GM23338 (cell line): ENCODE measurements around the gene PPFIA1. TPM values are rescaled to one million over a fixed set of nuclear protein-coding genes. Genes with fewer than 3 reads are reported as not detected.
A peak's percentile ranks its signal among the peaks of the same experiment; 100 is the strongest.

Experiments used
- ATAC-seq: fragments of 200-7000 bp; cut with Tn5 transposase; 3 replicates; pipeline ENCODE4 v1.9.1; 2020
- DNase-seq: peaks from one replicate; pipeline ENCODE4 v3.0.0-alpha.2; 2015; ENCODE audit warnings: low spot score
- H2AFZ ChIP-seq: fragments of 200-600 bp; sonication (generic); 2 replicates; pipeline ENCODE4 v1.8.0; 2016; ENCODE audit warnings: antibody characterized with exemption, mild to moderate bottlenecking, moderate library complexity
- H3F3A ChIP-seq: fragments of 200-600 bp; sonication (generic); replicated peaks from 2 replicates; pipeline ENCODE4 v1.8.0; 2017; ENCODE audit warnings: antibody characterized with exemption, mixed run types, low read depth
- H3K27ac ChIP-seq: fragments of 200-600 bp; sonication (generic); 2 replicates; pipeline ENCODE4 v1.6.1; 2016; ENCODE audit warnings: low read depth
- H3K27me3 ChIP-seq: fragments of 200-600 bp; sonication (generic); 2 replicates; pipeline ENCODE4 v1.8.0; 2016; ENCODE audit warnings: mild to moderate bottlenecking, mixed run types, moderate library complexity; ENCODE audit not compliant: insufficient read depth
- H3K36me3 ChIP-seq: fragments of 200-600 bp; sonication (generic); 2 replicates; pipeline ENCODE4 v1.8.0; 2016; ENCODE audit warnings: mild to moderate bottlenecking; ENCODE audit not compliant: insufficient read depth
- H3K4me1 ChIP-seq: fragments of 200-600 bp; sonication (generic); 2 replicates; pipeline ENCODE4 v1.8.0; 2016; ENCODE audit warnings: mild to moderate bottlenecking, moderate library complexity; ENCODE audit not compliant: insufficient read depth
- H3K4me2 ChIP-seq: fragments of 200-600 bp; sonication (generic); 2 replicates; pipeline ENCODE4 v1.7.1; 2017; ENCODE audit warnings: mixed run types
- H3K4me3 ChIP-seq: fragments of 200-600 bp; sonication (generic); 2 replicates; pipeline ENCODE4 v1.6.1; 2016; ENCODE audit warnings: mixed run types
- H3K79me2 ChIP-seq: fragments of 200-600 bp; sonication (generic); replicated peaks from 2 replicates; pipeline ENCODE4 v1.8.0; 2017; ENCODE audit warnings: mild to moderate bottlenecking; ENCODE audit not compliant: insufficient read depth
- H3K9me2 ChIP-seq: fragments of 200-600 bp; sonication (generic); 2 replicates; pipeline ENCODE4 v1.8.0; 2017; ENCODE audit not compliant: insufficient read depth
- H4K20me1 ChIP-seq: fragments of 200-600 bp; sonication (generic); replicated peaks from 2 replicates; pipeline ENCODE4 v1.8.0; 2017; ENCODE audit warnings: mild to moderate bottlenecking; ENCODE audit not compliant: insufficient read depth
- H3K27ac Mint-ChIP-seq: 2 replicates; pipeline ENCODE4 v1.8.0; 2020; ENCODE audit warnings: inconsistent platforms, mild to moderate bottlenecking, moderate library complexity, mixed read lengths
- H3K27me3 Mint-ChIP-seq: 3 replicates; pipeline ENCODE4 v1.8.0; 2022; ENCODE audit warnings: low read depth, mild to moderate bottlenecking, moderate library complexity, mixed read lengths, inconsistent platforms; ENCODE audit not compliant: insufficient read depth, poor library complexity
- H3K36me3 Mint-ChIP-seq: 3 replicates; pipeline ENCODE4 v1.8.0; 2021; ENCODE audit warnings: low read depth, mild to moderate bottlenecking, inconsistent platforms, moderate library complexity, mixed read lengths
- H3K4me1 Mint-ChIP-seq: 3 replicates; pipeline ENCODE4 v1.8.0; 2020; ENCODE audit warnings: mild to moderate bottlenecking, inconsistent platforms, mixed read lengths
- H3K4me3 Mint-ChIP-seq: 3 replicates; pipeline ENCODE4 v1.8.0; 2021; ENCODE audit warnings: moderate library complexity, mild to moderate bottlenecking, inconsistent platforms, mixed read lengths
- H3K9me3 Mint-ChIP-seq: 3 replicates; pipeline ENCODE4 v1.8.0; 2020; ENCODE audit warnings: moderate library complexity, mild to moderate bottlenecking, inconsistent platforms, mixed read lengths
- CREB1 ChIP-seq: fragments of 250-450 bp; sonication (Bioruptor Pico); IDR thresholded peaks from 2 replicates; pipeline ENCODE4 v1.5.0; 2020; ENCODE audit warnings: low read depth, mild to moderate bottlenecking, moderate library complexity
- ETS1 ChIP-seq: IDR thresholded peaks from 2 replicates; pipeline ENCODE4 v1.6.1; 2016; ENCODE audit warnings: antibody characterized with exemption
- EZH2 ChIP-seq: fragments of 200-600 bp; sonication (generic); IDR thresholded peaks from one replicate; pipeline ENCODE4 v1.8.0; 2017; ENCODE audit warnings: antibody characterized with exemption, mild to moderate bottlenecking, low read depth; ENCODE audit not compliant: unreplicated experiment
- EZH2phosphoT487 ChIP-seq: fragments of 200-600 bp; sonication (generic); IDR thresholded peaks from one replicate; pipeline ENCODE4 v1.8.1; 2018; ENCODE audit warnings: antibody characterized with exemption; ENCODE audit not compliant: unreplicated experiment
- POLR2AphosphoS5 ChIP-seq: IDR thresholded peaks from 2 replicates; pipeline ENCODE4 v1.6.1; 2016; ENCODE audit warnings: antibody characterized with exemption, low read depth
- REST ChIP-seq: IDR thresholded peaks from one replicate; pipeline ENCODE4 v1.6.1; 2018; ENCODE audit warnings: antibody characterized with exemption; ENCODE audit not compliant: unreplicated experiment
- ZNF114 ChIP-seq: fragments of 250-450 bp; sonication (Bioruptor Pico); IDR thresholded peaks from 2 replicates; pipeline ENCODE4 v1.5.0; 2020; ENCODE audit warnings: mild to moderate bottlenecking, moderate library complexity
- ZNF331 ChIP-seq: fragments of 250-450 bp; sonication (Bioruptor Pico); IDR thresholded peaks from 2 replicates; pipeline ENCODE4 v1.5.0; 2020; ENCODE audit warnings: low read depth, mild to moderate bottlenecking, moderate library complexity
- ZNF462 ChIP-seq: fragments of 250-450 bp; sonication (Bioruptor Pico); IDR thresholded peaks from 2 replicates; pipeline ENCODE4 v1.5.0; 2020; ENCODE audit warnings: mild to moderate bottlenecking, moderate library complexity
- polyA plus RNA-seq: library from polyadenylated mRNA; unstranded; fragments of >200 nt; fragmentation: Nextera tagmentation; extraction: Ambion mirVana; gene quantifications from 2 replicates; pipeline ENCODE4 v1.2.1, GENCODE V29; 2016
- total RNA-seq: library from RNA; depleted of rRNA; stranded (reverse); fragments of >200 nt; shearing (Covaris generic); gene quantifications from 2 replicates; pipeline ENCODE4 v1.2.3, GENCODE V29; 2014

The PPFIA1 gene
- total and polyA plus RNA-seq, 2 experiments from 2014 or later: 41.7 to 62.0 TPM

- Mint-ChIP-seq H3K27me3 (peaks cover 15% of the 10 kb centered on the region), H3K36me3 (peaks cover 61% of the 10 kb centered on the region), H3K4me1 (peaks cover 41% of the 10 kb centered on the region), H3K4me3 (no peak overlapping the region), H3K9me3 (no peaks in the 10 kb centered on the region), H3K27ac (peak overlapping the region; percentile 59)
- Histone ChIP-seq H3F3A (peaks cover 19% of the 10 kb centered on the region; the same call in 1 of the 2 replicates), H3K4me1 (peaks cover 48% of the 10 kb centered on the region), H3K9me2 (no peaks in the 10 kb centered on the region), H3K27ac (peak overlapping the region; percentile 66; the same call in 1 of the 2 replicates), H4K20me1 (peaks cover 38% of the 10 kb centered on the region), H2AFZ (no peak overlapping the region), H3K27me3 (no peaks in the 10 kb centered on the region), H3K4me2 (no peak overlapping the region), H3K4me3 (no peak overlapping the region), H3K79me2 (peaks cover 42% of the 10 kb centered on the region), H3K36me3 (peaks cover 10% of the 10 kb centered on the region; the same call in 1 of the 2 replicates)
- ATAC-seq (no peak), DNase-seq (no peak)
- TF ChIP-seq CREB1 (CRISPR knock-in tag) (no peak), REST (no peak)
These were observed 114.2 kb downstream of the PPFIA1 start for GRCh38 chr11:70384566-70385152.

GRCh38 chr11:70387564-70387963 lies 117.1 kb downstream of the PPFIA1 start:
- H3K9me2 ChIP-seq: peaks cover 4% of the 10 kb centered on the region; the same call in 1 of the 2 replicates
- Mint-ChIP-seq H3K36me3 (peaks cover 59% of the 10 kb centered on the region), H3K9me3 (no peaks in the 10 kb centered on the region), H3K4me1 (peaks cover 45% of the 10 kb centered on the region), H3K27ac (no peak overlapping the region), H3K27me3 (peaks cover 22% of the 10 kb centered on the region), H3K4me3 (no peak overlapping the region)
- peaks cover 10% of the 10 kb centered on the region; the same call in 1 of the 2 replicates for H3K36me3 ChIP-seq
- ATAC-seq: no peak
- peaks cover 28% of the 10 kb centered on the region for H4K20me1 ChIP-seq
- H3K4me1 ChIP-seq: peaks cover 47% of the 10 kb centered on the region
- peaks cover 55% of the 10 kb centered on the region for H3K79me2 ChIP-seq
- H3F3A ChIP-seq: peaks cover 27% of the 10 kb centered on the region; the same call in 1 of the 2 replicates
- H2AFZ ChIP-seq: no peak overlapping the region
- no peaks in the 10 kb centered on the region for H3K27me3 ChIP-seq
- no peak overlapping the region for H3K4me3 ChIP-seq
- H3K27ac ChIP-seq: no peak overlapping the region
- DNase-seq: no peak
- H3K4me2 ChIP-seq: no peak overlapping the region
- TF ChIP-seq ZNF114: no peak
- no peak for TF ChIP-seq ZNF462 (CRISPR knock-in tag)
- TF ChIP-seq EZH2: no peak
- no peak for TF ChIP-seq EZH2phosphoT487
- TF ChIP-seq ETS1: no peak
- TF ChIP-seq ZNF331 (CRISPR knock-in tag): no peak
- no peak for TF ChIP-seq POLR2AphosphoS5
